Activated gamma-delta T cell treated with Interleukin-2 at 50 U/mL for 16 hours (primary cell): ENCODE measurements around the gene CSK.

Source experiments
- DNase-seq: peaks from one replicate; pipeline ENCODE4 v3.0.0-alpha.2; 2020

Gene CSK

GRCh38 chr15:74802862-74803447 lies 21.1 kb downstream of the CSK start:
- no peak for DNase-seq

GRCh38 chr15:74804935-74805334 lies 23.1 kb downstream of the CSK start:
- DNase-seq = no peak

- DNase-seq = no peak
These were observed 25.4 kb downstream of the CSK start for GRCh38 chr15:74807282-74807681.

GRCh38 chr15:74808078-74808839 lies 26.4 kb downstream of the CSK start:
- DNase-seq = no peak

- no peak for DNase-seq
These were observed 27.0 kb downstream of the CSK start for GRCh38 chr15:74808840-74809229.

- DNase-seq = no peak
These were observed 27.4 kb downstream of the CSK start for GRCh38 chr15:74809242-74809641.

GRCh38 chr15:74809956-74810355 lies 28.1 kb downstream of the CSK start:
- DNase-seq = no peak

- no peak for DNase-seq
These were observed 30.7 kb downstream of the CSK start, which contains the start of gene LMAN1L for GRCh38 chr15:74812533-74812932. Gene LMAN1L (plus strand): TSS chr15:74812835. CDS start chr15:74812855, 20 bp downstream.

- DNase-seq = no peak
These were observed 33.4 kb downstream of the CSK start for GRCh38 chr15:74815121-74815934.

GRCh38 chr15:74815961-74816360 lies 34.1 kb downstream of the CSK start:
- DNase-seq = no peak

- no peak for DNase-seq
These were observed 34.9 kb downstream of the CSK start for GRCh38 chr15:74816624-74817369.

GRCh38 chr15:74817370-74817737 lies 35.5 kb downstream of the CSK start:
- DNase-seq = no peak

GRCh38 chr15:74820056-74820455 lies 38.2 kb downstream of the CSK start:
- DNase-seq = no peak

- no peak for DNase-seq
These were observed 39.4 kb downstream of the CSK start for GRCh38 chr15:74821091-74821789.

GRCh38 chr15:74821790-74822158 lies 39.9 kb downstream of the CSK start:
- no peak for DNase-seq

- no peak for DNase-seq
These were observed 40.4 kb downstream of the CSK start for GRCh38 chr15:74822233-74822632.

- no peak for DNase-seq
These were observed 41.4 kb downstream of the CSK start for GRCh38 chr15:74823324-74823723.

GRCh38 chr15:74824976-74825375 lies 43.1 kb downstream of the CSK start:
- no peak for DNase-seq

GRCh38 chr15:74825866-74826265 lies 44.0 kb downstream of the CSK start:
- no peak for DNase-seq

GRCh38 chr15:74826364-74826819 lies 44.5 kb downstream of the CSK start, which contains the start of gene CPLX3:
Gene CPLX3 (plus strand): TSS chr15:74826627. CDS start chr15:74826704, 77 bp downstream.
- peak; percentile 40 for DNase-seq

- DNase-seq = no peak
These were observed 45.0 kb downstream of the CSK start for GRCh38 chr15:74826921-74827320.

- no peak for DNase-seq
These were observed 45.7 kb downstream of the CSK start for GRCh38 chr15:74827614-74828013.
